ENCODE results near the gene ACTR6.

DNA sequence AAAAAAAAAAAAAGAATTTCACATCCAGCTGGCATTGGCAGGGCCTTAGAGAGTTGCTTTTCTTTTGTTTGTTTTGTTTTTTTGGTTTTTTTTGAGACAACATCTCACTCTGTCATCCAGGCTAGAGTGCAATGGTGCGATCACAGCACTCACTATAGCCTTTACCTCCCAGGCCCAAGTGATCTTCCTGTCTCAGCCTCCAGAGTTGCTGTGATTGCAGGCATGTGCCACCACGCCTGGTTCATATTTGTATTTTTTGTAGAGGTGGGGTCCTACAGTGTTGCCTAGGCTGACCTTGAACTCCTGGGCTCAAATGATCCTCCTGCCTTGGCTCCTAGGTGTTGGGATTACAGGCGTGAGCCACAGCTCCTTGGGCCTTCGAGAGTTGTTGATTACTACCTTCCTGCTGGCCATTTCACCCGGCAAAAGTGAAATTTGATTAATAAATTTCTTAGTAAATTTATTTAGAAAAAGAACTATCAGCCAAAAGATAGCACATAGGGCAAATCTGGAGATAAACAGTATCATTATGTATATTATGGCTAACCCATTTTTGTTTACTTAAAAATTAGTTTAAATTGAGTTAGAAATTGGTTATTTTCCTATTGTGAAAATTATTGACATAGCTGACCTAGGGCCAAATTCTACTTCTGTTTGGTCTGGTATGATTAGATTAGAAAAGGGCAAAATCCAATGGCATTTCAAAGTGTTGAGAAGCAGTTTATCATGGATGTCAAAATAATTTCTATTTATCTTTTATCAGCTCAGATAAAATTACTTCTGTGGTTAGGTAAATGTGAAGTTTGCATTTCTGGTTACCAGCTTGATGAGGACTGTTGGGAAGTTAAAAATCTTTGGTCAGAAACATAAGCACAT lies 12.6 kb downstream of the ACTR6 start:
- TF ChIP-seq, protein P1, sequence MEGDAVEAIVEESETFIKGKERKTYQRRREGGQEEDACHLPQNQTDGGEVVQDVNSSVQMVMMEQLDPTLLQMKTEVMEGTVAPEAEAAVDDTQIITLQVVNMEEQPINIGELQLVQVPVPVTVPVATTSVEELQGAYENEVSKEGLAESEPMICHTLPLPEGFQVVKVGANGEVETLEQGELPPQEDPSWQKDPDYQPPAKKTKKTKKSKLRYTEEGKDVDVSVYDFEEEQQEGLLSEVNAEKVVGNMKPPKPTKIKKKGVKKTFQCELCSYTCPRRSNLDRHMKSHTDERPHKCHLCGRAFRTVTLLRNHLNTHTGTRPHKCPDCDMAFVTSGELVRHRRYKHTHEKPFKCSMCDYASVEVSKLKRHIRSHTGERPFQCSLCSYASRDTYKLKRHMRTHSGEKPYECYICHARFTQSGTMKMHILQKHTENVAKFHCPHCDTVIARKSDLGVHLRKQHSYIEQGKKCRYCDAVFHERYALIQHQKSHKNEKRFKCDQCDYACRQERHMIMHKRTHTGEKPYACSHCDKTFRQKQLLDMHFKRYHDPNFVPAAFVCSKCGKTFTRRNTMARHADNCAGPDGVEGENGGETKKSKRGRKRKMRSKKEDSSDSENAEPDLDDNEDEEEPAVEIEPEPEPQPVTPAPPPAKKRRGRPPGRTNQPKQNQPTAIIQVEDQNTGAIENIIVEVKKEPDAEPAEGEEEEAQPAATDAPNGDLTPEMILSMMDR (IDR thresholded peaks at IDR 0.05), result no peak
- TF ChIP-seq EP300 (IDR thresholded peaks at IDR 0.05) (no peak), POLR2A (IDR thresholded peaks at IDR 0.05) (no peak)
